HCT116 (cell line): ENCODE data around the gene TBCD. TPM values are rescaled to one million over a fixed set of nuclear protein-coding genes. Genes with fewer than 3 reads are reported as not detected.

Source experiments
- ATAC-seq: fragments of 200-7000 bp; cut with Tn5 transposase; 2 replicates; pipeline ENCODE4 v1.9.1; 2020; ENCODE audit warnings: mild to moderate bottlenecking, moderate library complexity
- BruUV-seq: library from RNA; stranded (reverse); fragments of 400-500 nt; replicated peaks from 2 replicates; lab custom pipeline; 2021; lab: Mats Ljungman, UMichigan
- CTCF ChIA-PET: fragments of 300-600 bp; sonication (Branson Sonifier 250); formaldehyde crosslinking; loops from one replicate; lab custom pipeline; 2021; ENCODE audit warnings: antibody characterized with exemption; lab: Charles Lee
- POLR2A ChIA-PET: fragments of 300-600, 350-600 bp; sonication (Branson Sonifier 250); formaldehyde crosslinking; loops from one replicate; lab custom pipeline; 2021; ENCODE audit warnings: antibody characterized with exemption; lab: Charles Lee
- RAD21 ChIA-PET, 2 experiments: fragments of 300-600 bp; sonication (Branson Sonifier 250); formaldehyde crosslinking; loops; one replicate each; lab custom pipeline; 2023; ENCODE audit warnings: low total read pairs in 2 of 2; ENCODE audit not compliant: uncharacterized antibody in 2 of 2, unreplicated experiment in 2 of 2, low non-redundant PET in 1 of 2; lab: Charles Lee
- DNase-seq: peaks from one replicate; pipeline ENCODE4 v3.0.0-alpha.2; 2010; ENCODE audit warnings: low read depth, low spot score
- H2AFZ ChIP-seq: fragments of 200-600 bp; shearing (Covaris generic), sonication (generic); 2 replicates; pipeline ENCODE4 v1.6.1; 2017; ENCODE audit warnings: low read depth, mixed run types, mixed read lengths, antibody characterized with exemption, low read length; ENCODE audit not compliant: poor library complexity, severe bottlenecking
- H3K27ac ChIP-seq: 2 replicates; pipeline ENCODE4 v1.5.1; 2012; ENCODE audit warnings: low read depth, low read length
- H3K27me3 ChIP-seq: fragments of 200-600 bp; sonication (generic); 2 replicates; pipeline ENCODE4 v1.6.1; 2016; ENCODE audit warnings: mixed run types, low read length, mixed read lengths; ENCODE audit not compliant: insufficient read depth
- H3K36me3 ChIP-seq, 2 experiments: fragments of 200-500 bp in 1 of 2; fragments of 200-600 bp in 1 of 2; sonication (Bioruptor generic) in 1 of 2; sonication (generic) in 1 of 2; 2 replicates each; pipeline versions ENCODE4 v1.5.1 to v1.6.1; 2014 to 2016; ENCODE audit warnings: low read length in 2 of 2, inconsistent platforms in 1 of 2, mixed read lengths in 1 of 2, mixed run types in 1 of 2; ENCODE audit not compliant: insufficient read depth in 2 of 2, control insufficient read depth in 1 of 2
- H3K4me1 ChIP-seq, 2 experiments: fragments of 200-600 bp in 1 of 2; sonication (generic) in 1 of 2; 2 replicates each; pipeline versions ENCODE4 v1.5.1 to v1.6.1; 2012 to 2017; ENCODE audit warnings: low read length in 2 of 2, inconsistent platforms in 1 of 2, mild to moderate bottlenecking in 1 of 2, mixed read lengths in 1 of 2, mixed run types in 1 of 2, moderate library complexity in 1 of 2; ENCODE audit not compliant: insufficient read depth in 2 of 2, control insufficient read depth in 1 of 2
- H3K4me2 ChIP-seq: fragments of 200-600 bp; sonication (generic); 2 replicates; pipeline ENCODE4 v1.6.1; 2017; ENCODE audit warnings: mixed run types, low read length, mixed read lengths
- H3K4me3 ChIP-seq, 2 experiments: fragments of 200-600 bp in 1 of 2; sonication (generic) in 1 of 2; replicated peaks in 1 of 2; 2 replicates each; pipeline ENCODE4 v1.5.1; 2011 to 2016; ENCODE audit warnings: low read length in 2 of 2, control low read depth in 1 of 2, low read depth in 1 of 2, mild to moderate bottlenecking in 1 of 2, mixed read lengths in 1 of 2, mixed run types in 1 of 2
- H3K79me2 ChIP-seq: fragments of 200-600 bp; sonication (generic); 2 replicates; pipeline ENCODE4 v1.6.1; 2017; ENCODE audit warnings: mild to moderate bottlenecking, mixed run types, low read length, moderate library complexity, mixed read lengths; ENCODE audit not compliant: insufficient read depth
- H3K9ac ChIP-seq: fragments of 200-600 bp; sonication (generic); 2 replicates; pipeline ENCODE4 v1.6.1; 2016; ENCODE audit warnings: low read length, mixed read lengths
- H3K9me2 ChIP-seq: fragments of 200-600 bp; sonication (generic), shearing (Covaris generic); 2 replicates; pipeline ENCODE4 v1.6.1; 2017; ENCODE audit warnings: mixed run types, mild to moderate bottlenecking, moderate library complexity; ENCODE audit not compliant: insufficient read depth
- H3K9me3 ChIP-seq, 2 experiments: fragments of 200-500 bp in 1 of 2; fragments of 200-600 bp in 1 of 2; sonication (Bioruptor generic) in 1 of 2; sonication (generic) in 1 of 2; 2 replicates each; pipeline ENCODE4 v1.6.1; 2014 to 2017; ENCODE audit warnings: low read length in 2 of 2, mixed read lengths in 2 of 2, inconsistent platforms in 1 of 2, low read depth in 1 of 2, mild to moderate bottlenecking in 1 of 2, mixed run types in 1 of 2, moderate library complexity in 1 of 2; ENCODE audit not compliant: control insufficient read depth in 1 of 2, insufficient read depth in 1 of 2
- H4K20me1 ChIP-seq: fragments of 200-600 bp; sonication (generic), shearing (Covaris generic); 2 replicates; pipeline ENCODE4 v1.6.1; 2017; ENCODE audit warnings: mixed run types, mild to moderate bottlenecking, moderate library complexity; ENCODE audit not compliant: insufficient read depth
- ELF1 ChIP-seq: IDR thresholded peaks from 2 replicates; pipeline ENCODE4 v1.6.1; 2012; ENCODE audit warnings: low read depth, borderline replicate concordance
- EZH2 ChIP-seq: fragments of 200-600 bp; sonication (generic); IDR thresholded peaks from 2 replicates; pipeline ENCODE4 v1.6.1; 2017; ENCODE audit warnings: antibody characterized with exemption, mixed run types
- FOSL1 ChIP-seq: IDR thresholded peaks from 2 replicates; pipeline ENCODE4 v1.6.1; 2012; ENCODE audit warnings: low read depth
- POLR2A ChIP-seq: IDR thresholded peaks from 2 replicates; pipeline ENCODE4 v1.7.0; 2011; ENCODE audit warnings: borderline replicate concordance; ENCODE audit not compliant: insufficient read depth, insufficient read length; ENCODE audit errors: extremely low read depth
- RAD21 ChIP-seq: IDR thresholded peaks from 2 replicates; pipeline ENCODE4 v1.6.1; 2012; ENCODE audit warnings: low read depth, mild to moderate bottlenecking
- SP1 ChIP-seq: IDR thresholded peaks from 2 replicates; pipeline ENCODE4 v1.6.1; 2012; ENCODE audit warnings: low read depth
- TCF7L2 ChIP-seq: IDR thresholded peaks from 2 replicates; pipeline ENCODE4 v1.7.0; 2011; ENCODE audit warnings: borderline replicate concordance, inconsistent platforms; ENCODE audit not compliant: insufficient read depth, insufficient read length; ENCODE audit errors: extremely low read depth
- ZNF274 ChIP-seq: fragments of 200-500 bp; sonication (Bioruptor generic); IDR thresholded peaks from 2 replicates; pipeline ENCODE4 v1.6.1; 2014; ENCODE audit warnings: mild to moderate bottlenecking, low read depth, low read length, inconsistent platforms
- intact Hi-C: fragments of 100-400 bp; cut with micrococcal nuclease; formaldehyde crosslinking; loops from 2 replicates; pipeline ENCODE4 v1.10.0; 2022
- total RNA-seq: library from RNA; stranded (reverse); gene quantifications from one replicate; pipeline ENCODE4 v1.2.1, GENCODE V29; 2021; ENCODE audit not compliant: unreplicated experiment
- TF ChIP-seq, protein P1 (sequence below), 3 experiments: fragments of 200-600 bp in 1 of 3; sonication (generic) in 1 of 3; IDR thresholded peaks in 2 of 3; conservative IDR thresholded peaks in 1 of 3; 2 replicates each; pipeline ENCODE4 v1.5.1; 2012 to 2017; ENCODE audit warnings: low read depth in 2 of 3, low read length in 2 of 3, antibody characterized with exemption in 1 of 3, borderline replicate concordance in 1 of 3, control low read depth in 1 of 3, mild to moderate bottlenecking in 1 of 3, mixed read lengths in 1 of 3, mixed run types in 1 of 3, moderate library complexity in 1 of 3; ENCODE audit not compliant: insufficient read depth in 1 of 3
- TF ChIP-seq, protein P2 (sequence below): IDR thresholded peaks from 2 replicates; pipeline ENCODE4 v1.6.1; 2011; ENCODE audit warnings: mild to moderate bottlenecking, low read length, moderate library complexity; ENCODE audit not compliant: insufficient replicate concordance; ENCODE audit errors: extremely low read depth
- TF ChIP-seq, protein P3 (sequence below): IDR thresholded peaks from 2 replicates; pipeline ENCODE4 v1.6.1; 2012

TBCD gene
- total RNA-seq, 1 experiment from 2014 or later = 152 TPM

DNA sequence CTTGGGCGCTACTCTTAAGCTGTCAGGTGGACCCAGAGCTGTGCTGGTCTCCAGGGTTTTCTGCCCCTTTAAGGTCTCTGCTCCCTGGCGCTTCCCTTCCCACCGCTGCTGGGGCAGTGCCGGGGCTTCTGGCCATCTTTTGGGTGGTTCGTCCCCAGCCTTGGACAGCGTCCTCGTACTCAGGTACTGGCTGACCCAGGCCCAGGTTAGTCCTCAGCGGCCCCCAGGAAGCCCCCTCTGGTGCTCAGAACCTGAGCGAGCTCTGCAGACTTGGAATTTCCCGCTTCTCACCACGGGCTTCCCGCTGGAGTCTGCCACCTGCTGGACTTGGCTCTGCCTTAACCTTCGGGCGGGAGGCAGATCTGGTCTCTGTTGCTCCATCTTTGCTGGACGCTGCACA, 182.0 kb downstream of the TBCD start:
- DNase-seq (no peak), ATAC-seq (no peak)
- Histone ChIP-seq H3K4me2 (no peak overlapping the region), H3K79me2 (no peaks in the 10 kb centered on the region), H3K27me3 (no peaks in the 10 kb centered on the region), H3K9me3 (no peaks in the 10 kb centered on the region), H3K9me2 (no peaks in the 10 kb centered on the region), H3K27ac (no peak overlapping the region), H2AFZ (no peak overlapping the region), H3K36me3 (peaks cover 7 to 23% of the 10 kb centered on the region in 2 experiments; a peak in 3 of 4 replicates), H3K9ac (no peak overlapping the region), H4K20me1 (no peaks in the 10 kb centered on the region), H3K4me1 (no peaks in the 10 kb centered on the region), H3K4me3 (no peak overlapping the region)
- intact Hi-C loops = no loop called here
- BruUV-seq = no TSS peak
- ChIA-PET CTCF (no interaction called here), RAD21 (no interaction called here), POLR2A (no interaction called here)
- TF ChIP-seq RAD21 (0 out of 2 replicates have a peak, but pooled peaks have one; percentile 22), TCF7L2 (no peak)
- TF ChIP-seq, protein P1, sequence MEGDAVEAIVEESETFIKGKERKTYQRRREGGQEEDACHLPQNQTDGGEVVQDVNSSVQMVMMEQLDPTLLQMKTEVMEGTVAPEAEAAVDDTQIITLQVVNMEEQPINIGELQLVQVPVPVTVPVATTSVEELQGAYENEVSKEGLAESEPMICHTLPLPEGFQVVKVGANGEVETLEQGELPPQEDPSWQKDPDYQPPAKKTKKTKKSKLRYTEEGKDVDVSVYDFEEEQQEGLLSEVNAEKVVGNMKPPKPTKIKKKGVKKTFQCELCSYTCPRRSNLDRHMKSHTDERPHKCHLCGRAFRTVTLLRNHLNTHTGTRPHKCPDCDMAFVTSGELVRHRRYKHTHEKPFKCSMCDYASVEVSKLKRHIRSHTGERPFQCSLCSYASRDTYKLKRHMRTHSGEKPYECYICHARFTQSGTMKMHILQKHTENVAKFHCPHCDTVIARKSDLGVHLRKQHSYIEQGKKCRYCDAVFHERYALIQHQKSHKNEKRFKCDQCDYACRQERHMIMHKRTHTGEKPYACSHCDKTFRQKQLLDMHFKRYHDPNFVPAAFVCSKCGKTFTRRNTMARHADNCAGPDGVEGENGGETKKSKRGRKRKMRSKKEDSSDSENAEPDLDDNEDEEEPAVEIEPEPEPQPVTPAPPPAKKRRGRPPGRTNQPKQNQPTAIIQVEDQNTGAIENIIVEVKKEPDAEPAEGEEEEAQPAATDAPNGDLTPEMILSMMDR (IDR thresholded peaks at IDR 0.05 in 2 of 3, conservative IDR thresholded peaks at IDR 0.05 in 1 of 3; ENCODE audit: borderline replicate concordance in 1 of 3, insufficient read depth in 1 of 3, low read depth in 2 of 3, low read length in 2 of 3) = peak; percentile 12 to 32 (median 16); a peak in 1 of 6 replicates

DNA sequence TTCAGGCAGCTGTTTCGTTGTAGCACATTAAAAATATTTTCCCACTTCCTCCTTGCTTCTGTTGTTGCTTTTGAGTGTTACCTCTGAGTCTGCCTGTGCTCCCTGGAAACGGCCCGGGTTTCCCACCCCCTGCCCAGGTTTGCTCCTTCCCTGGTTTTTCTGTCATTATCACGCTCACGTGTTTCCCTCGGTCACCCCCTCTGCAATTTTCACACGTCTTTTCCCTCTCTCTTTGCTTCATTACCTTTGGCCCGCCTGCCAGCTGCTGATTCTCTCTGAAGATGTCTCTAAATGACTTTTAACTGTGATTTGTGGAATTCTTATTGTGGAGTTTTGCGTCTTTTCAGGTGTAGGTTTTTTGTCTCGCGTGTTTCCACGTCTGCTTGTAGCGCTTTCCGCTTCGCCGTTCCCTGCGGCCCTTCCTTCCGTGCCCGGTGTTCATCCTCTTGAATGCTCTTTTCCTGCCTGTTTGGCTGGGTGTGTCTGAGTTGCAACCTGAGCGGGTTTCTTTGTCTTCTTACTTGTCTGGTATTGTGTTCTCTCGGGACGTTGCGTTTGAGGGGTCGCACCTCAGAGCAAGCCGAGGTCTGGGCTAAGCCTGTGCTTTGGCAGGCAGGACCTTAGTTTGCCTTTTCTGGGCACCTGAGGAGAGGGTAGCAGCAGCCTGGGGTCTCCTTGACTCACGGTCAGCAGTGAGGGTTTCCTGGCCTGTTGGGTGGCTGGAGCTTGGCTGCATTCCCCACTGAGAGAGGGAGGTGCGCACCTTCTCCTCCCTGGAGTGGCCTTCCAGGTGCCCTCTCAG, 184.3 kb downstream of the TBCD start:
- Histone ChIP-seq H3K27me3 (no peaks in the 10 kb centered on the region), H3K4me2 (no peak overlapping the region), H2AFZ (no peak overlapping the region), H3K9ac (no peak overlapping the region), H3K79me2 (no peaks in the 10 kb centered on the region), H3K4me1 (no peaks in the 10 kb centered on the region), H3K36me3 (peaks cover 2 to 21% of the 10 kb centered on the region in 2 experiments; a peak in 3 of 4 replicates), H3K9me3 (no peaks in the 10 kb centered on the region), H3K9me2 (no peaks in the 10 kb centered on the region), H3K27ac (no peak overlapping the region), H3K4me3 (no peak overlapping the region), H4K20me1 (no peaks in the 10 kb centered on the region)
- ChIA-PET POLR2A (no interaction called here), CTCF (no interaction called here), RAD21 (no interaction called here)
- ATAC-seq = no peak
- no TSS peak for BruUV-seq
- DNase-seq = no peak
- intact Hi-C loops = no loop called here
- TF ChIP-seq FOSL1 (no peak), ZNF274 (no peak), ELF1 (no peak), SP1 (no peak), EZH2 (no peak), POLR2A (no peak), RAD21 (no peak)
- TF ChIP-seq, protein P2, sequence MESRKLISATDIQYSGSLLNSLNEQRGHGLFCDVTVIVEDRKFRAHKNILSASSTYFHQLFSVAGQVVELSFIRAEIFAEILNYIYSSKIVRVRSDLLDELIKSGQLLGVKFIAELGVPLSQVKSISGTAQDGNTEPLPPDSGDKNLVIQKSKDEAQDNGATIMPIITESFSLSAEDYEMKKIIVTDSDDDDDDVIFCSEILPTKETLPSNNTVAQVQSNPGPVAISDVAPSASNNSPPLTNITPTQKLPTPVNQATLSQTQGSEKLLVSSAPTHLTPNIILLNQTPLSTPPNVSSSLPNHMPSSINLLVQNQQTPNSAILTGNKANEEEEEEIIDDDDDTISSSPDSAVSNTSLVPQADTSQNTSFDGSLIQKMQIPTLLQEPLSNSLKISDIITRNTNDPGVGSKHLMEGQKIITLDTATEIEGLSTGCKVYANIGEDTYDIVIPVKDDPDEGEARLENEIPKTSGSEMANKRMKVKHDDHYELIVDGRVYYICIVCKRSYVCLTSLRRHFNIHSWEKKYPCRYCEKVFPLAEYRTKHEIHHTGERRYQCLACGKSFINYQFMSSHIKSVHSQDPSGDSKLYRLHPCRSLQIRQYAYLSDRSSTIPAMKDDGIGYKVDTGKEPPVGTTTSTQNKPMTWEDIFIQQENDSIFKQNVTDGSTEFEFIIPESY = no peak
- TF ChIP-seq, protein P1 (IDR thresholded peaks at IDR 0.05 in 2 of 3, conservative IDR thresholded peaks at IDR 0.05 in 1 of 3; ENCODE audit: borderline replicate concordance in 1 of 3, insufficient read depth in 1 of 3, low read depth in 2 of 3, low read length in 2 of 3) = no peak
- TF ChIP-seq, protein P3, sequence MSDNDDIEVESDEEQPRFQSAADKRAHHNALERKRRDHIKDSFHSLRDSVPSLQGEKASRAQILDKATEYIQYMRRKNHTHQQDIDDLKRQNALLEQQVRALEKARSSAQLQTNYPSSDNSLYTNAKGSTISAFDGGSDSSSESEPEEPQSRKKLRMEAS = no peak
